ENCODE results near the gene ULK4. TPM values are rescaled to one million over a fixed set of nuclear protein-coding genes. Genes with fewer than 3 reads are reported as not detected.

ULK4 gene
- polyA plus RNA-seq, 1 experiment: 1.6 TPM

- no peak for DNase-seq (ENCODE audit: low read depth)
- Histone ChIP-seq H3K27me3 (ENCODE audit: control insufficient read depth, insufficient read depth, low read length) (no peaks in the 10 kb centered on the region), H3K36me3 (ENCODE audit: control insufficient read depth, insufficient read depth, low read length) (no peaks in the 10 kb centered on the region), H3K4me3 (ENCODE audit: low read depth, low read length) (no peak overlapping the region)
- ChIA-PET CTCF (no interaction called here), POLR2A (no interaction called here)
- TF ChIP-seq CTCF (IDR thresholded peaks at IDR 0.05; ENCODE audit: insufficient read depth, low read depth, low read length): no peak
Observed at GRCh38 chr3:41364736-41365135, 597.2 kb downstream of the ULK4 start.

- no peak for TF ChIP-seq CTCF (IDR thresholded peaks at IDR 0.05; ENCODE audit: insufficient read depth, low read depth, low read length)
- no peaks in the 10 kb centered on the region for H3K27me3 ChIP-seq (ENCODE audit: control insufficient read depth, insufficient read depth, low read length)
- H3K36me3 ChIP-seq (ENCODE audit: control insufficient read depth, insufficient read depth, low read length): no peaks in the 10 kb centered on the region
- no peak overlapping the region for H3K4me3 ChIP-seq (ENCODE audit: low read depth, low read length)
- DNase-seq (ENCODE audit: low read depth): no peak
- POLR2A ChIA-PET: no interaction called here
- CTCF ChIA-PET: interaction anchor here (1.8 kb wide), 1 partner anchor 15 kb away, joined by 5 read pairs; no protein-coding TSS in a partner anchor
Observed at GRCh38 chr3:41363830-41364523, 597.9 kb downstream of the ULK4 start.

DNA sequence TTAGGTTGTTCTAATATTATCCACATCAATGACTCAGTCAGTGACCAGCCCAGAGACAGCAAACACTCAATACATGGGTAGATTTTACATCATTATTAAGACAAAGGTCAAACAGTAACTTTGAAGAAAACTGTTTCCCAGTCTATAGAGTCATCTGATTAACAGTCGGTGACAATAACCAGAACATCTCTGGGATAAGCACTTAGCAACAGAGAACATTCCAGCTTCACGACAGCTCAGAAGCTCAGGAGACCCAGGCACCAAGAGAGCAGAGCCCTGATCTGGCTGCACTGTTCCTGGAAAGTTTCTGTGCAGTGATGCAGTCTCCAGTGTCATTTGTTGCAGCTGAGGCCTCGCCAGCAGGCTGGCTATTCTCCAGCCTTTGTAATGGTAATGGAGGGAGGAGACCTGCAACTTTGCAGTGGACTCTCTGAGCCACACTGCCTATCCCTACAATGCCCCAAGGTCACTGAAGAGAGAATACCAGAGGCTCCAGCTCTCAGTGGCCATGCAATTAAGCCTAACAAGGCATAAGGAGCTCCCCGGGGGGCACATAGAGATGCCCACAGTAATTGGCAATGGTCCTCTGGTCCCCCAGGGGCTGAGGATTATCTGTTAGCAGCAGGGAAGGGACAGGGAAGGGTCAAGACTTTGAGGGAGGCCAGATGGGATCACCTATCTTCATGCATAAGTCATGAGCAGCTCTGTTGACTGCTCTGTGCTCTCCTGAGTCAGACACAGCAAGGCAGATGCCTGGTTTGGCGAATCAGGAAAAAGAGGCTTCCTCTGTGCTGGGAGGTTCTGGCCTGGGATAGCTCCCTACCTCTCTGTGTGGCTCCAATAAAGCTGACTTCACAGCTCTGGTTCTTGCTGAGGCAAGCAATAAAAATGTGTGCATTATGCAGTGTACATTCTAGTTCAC lies 599.0 kb downstream of the ULK4 start:
- no peak for DNase-seq (ENCODE audit: low read depth)

DNA sequence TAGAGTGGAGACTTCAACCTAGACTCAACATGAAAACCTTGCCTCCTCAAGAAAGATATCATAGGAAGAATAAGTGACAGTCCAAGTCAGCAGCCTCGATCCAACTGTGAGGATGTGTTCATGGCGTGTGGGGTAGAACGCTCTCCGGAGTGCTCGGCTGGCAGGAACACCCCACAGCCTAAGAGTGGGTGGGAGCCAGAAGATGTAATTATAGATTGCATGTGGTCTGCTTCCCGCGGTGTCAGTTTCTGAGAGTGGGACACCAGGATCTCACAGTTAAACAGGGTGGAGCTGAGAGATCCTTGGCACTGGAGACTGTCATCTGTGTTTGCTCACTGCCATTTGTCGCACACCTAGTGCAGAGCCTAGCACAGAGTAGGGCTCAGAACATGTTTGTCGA lies 604.6 kb downstream of the ULK4 start:
- no peak for DNase-seq (ENCODE audit: low read depth)
- ChIA-PET POLR2A (no interaction called here), CTCF (no interaction called here)
- H3K4me3 ChIP-seq (ENCODE audit: low read depth, low read length): no peak overlapping the region
- TF ChIP-seq CTCF (IDR thresholded peaks at IDR 0.05; ENCODE audit: insufficient read depth, low read depth, low read length): no peak
- no peaks in the 10 kb centered on the region for H3K27me3 ChIP-seq (ENCODE audit: control insufficient read depth, insufficient read depth, low read length)
- H3K36me3 ChIP-seq (ENCODE audit: control insufficient read depth, insufficient read depth, low read length): no peaks in the 10 kb centered on the region

More for the DNA sequence above, 599.0 kb downstream of the ULK4 start:
- TF ChIP-seq CTCF (IDR thresholded peaks at IDR 0.05; ENCODE audit: insufficient read depth, low read depth, low read length): no peak
- H3K36me3 ChIP-seq (ENCODE audit: control insufficient read depth, insufficient read depth, low read length): no peaks in the 10 kb centered on the region
- ChIA-PET POLR2A (no interaction called here), CTCF (interaction anchor here (1.3 to 1.8 kb wide), 2 partner anchors 10 to 14 kb away, joined by 4 to 5 read pairs; no protein-coding TSS in a partner anchor)
- H3K27me3 ChIP-seq (ENCODE audit: control insufficient read depth, insufficient read depth, low read length): no peaks in the 10 kb centered on the region
- no peak overlapping the region for H3K4me3 ChIP-seq (ENCODE audit: low read depth, low read length)

- no peaks in the 10 kb centered on the region for H3K36me3 ChIP-seq (ENCODE audit: control insufficient read depth, insufficient read depth, low read length)
- CTCF ChIA-PET: no interaction called here
- DNase-seq (ENCODE audit: low read depth): no peak
- TF ChIP-seq CTCF (IDR thresholded peaks at IDR 0.05; ENCODE audit: insufficient read depth, low read depth, low read length): no peak
- H3K4me3 ChIP-seq (ENCODE audit: low read depth, low read length): no peak overlapping the region
- H3K27me3 ChIP-seq (ENCODE audit: control insufficient read depth, insufficient read depth, low read length): no peaks in the 10 kb centered on the region
- POLR2A ChIA-PET: no interaction called here
Observed at GRCh38 chr3:41356775-41357174, 605.1 kb downstream of the ULK4 start.

Measured in BJ (cell line).